HG03135 (cell line): ENCODE measurements around the gene PIK3AP1.

Experiments
- ATAC-seq: cut with Tn5 transposase; IDR thresholded peaks from one replicate; pipeline ENCODE4 v1.9.1; 2021; ENCODE audit warnings: mild to moderate bottlenecking, moderate library complexity; ENCODE audit not compliant: unreplicated experiment

The PIK3AP1 gene

DNA sequence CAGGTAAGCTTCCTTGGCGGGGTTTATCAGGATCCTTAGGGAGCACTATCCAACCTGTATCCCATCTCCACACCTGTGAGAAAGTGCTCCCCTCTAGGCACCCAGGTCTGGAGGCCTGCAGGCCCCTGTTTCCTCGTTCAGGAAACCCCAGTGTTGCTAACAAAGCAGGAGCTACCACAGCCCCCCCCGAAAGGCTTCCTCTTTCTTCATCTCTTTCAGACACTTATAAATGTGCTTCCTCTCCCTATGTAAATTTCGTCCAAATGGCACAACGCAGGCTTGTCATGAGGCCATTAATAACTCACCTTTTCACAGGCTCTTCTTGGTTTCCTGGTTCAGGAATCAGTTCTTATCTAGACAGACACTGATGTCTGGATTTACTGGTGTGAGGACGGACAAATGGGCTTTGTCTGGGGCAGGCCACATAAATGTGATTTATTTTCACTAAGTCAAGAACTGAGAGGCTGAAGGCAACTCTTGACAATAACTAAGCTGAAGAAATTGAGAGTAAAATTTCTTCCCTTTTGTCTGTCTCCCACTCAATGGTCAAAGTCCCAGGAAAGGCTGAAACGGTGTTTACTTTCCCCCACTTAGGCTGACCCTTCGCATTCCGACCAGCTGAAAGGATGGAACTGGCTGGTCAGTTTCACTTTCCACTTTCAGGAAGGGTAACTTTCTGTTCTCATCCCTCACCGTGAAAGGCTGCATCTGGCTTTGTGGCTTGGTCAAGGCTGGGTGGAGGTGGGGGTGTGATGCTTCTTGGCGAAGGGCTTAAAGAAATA lies 46.8 kb downstream of the PIK3AP1 start:
- ATAC-seq, result peak; percentile 56

DNA sequence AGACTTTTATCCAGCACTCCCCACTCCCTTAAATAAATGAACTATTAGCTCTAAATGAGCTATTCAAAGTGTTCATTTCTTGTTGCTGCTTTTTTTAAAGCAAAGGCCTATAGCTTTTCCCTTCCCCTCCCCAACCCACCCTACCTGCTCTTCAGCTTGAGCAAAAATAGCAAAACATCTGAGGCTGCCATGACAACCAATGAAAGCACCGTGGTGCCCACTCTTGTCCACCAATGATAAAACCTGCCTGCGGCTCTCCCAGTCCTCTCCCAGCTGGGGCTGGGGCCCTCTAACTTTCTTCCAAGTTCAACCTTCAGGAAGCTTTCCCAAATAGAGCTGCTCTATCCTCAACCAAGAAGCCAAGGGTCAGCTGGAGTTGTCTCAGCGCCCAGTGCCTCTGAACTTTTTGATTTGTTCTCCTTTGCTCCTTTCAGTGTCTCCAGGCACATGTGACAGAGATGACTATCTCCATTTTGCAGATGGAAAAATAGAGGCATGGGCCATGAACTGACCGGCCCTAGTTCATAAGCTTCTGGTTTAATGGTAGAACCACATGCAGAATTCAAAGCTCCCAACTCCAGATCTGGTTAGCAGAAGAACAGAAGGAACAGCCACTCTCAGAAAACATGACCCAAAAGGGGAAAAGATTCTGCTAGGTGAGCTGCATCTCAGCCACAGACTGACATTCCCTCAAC lies 47.7 kb downstream of the PIK3AP1 start:
- ATAC-seq, result no peak

DNA sequence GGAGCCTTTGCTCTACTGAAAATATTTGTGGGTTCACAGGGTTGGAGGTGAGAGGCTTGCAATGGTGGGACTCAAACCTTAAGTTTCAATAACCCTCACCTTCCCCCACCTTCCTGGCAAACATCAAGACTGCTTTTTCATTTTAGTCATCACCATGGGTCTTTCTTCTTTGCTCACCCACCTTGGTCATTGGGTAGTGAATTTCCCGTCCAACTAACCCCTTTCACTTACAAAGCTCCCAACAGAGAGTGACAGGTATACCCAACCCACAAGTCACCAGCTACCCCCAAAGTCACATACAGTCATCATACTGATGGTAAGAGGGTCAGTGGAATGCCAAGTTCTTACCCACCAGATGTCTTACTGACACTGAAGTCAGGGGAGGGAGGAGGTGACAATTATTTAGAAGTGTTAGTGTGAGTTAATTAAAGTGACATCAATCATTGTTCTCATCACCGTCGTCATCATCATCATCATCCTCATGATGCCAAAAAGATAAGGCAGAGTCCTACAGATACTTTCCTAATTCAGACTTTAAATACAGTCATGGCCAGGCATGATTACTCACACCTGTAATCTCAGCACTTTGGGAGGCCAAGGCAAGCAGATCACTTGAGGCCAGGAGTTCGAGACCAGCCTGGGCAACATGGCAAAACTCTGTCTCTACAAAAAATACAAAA lies 49.0 kb downstream of the PIK3AP1 start:
- ATAC-seq, result no peak

DNA sequence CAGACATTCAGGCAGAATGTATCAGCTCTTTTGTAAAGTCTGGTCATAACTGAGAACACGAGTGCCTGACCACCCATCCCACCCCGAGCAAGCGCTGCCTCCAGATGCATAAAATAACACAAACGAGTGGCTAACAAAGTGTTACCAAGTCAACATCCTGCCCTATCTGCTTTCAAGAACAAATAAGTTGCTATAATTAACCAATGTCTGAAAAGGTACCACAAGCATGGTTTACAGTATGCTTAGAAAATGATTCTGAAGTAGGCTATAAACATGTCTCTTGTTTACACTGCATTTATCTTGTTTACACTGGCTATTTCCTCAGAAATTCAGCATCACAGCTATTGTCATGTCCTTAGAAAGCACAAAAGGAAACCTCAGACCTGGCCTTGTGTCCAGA lies 49.5 kb downstream of the PIK3AP1 start:
- no peak for ATAC-seq

DNA sequence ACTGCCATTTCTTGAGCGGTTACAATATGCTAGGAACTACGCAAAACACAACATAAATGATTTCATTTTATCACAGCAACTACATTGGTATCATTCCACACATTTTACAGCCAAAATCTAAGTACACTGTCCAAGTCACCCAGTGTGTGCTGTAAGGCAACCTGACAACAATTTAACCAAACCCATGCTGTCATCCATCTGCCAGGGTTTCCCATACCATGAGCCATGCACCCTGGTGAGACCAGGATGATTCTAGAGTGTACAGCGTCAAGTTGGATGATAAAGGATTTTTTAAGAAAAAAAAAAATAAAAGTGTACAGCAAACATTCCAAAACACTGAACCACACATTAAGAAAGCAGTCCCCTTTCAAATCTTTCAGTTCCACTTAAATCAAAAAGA lies 52.9 kb downstream of the PIK3AP1 start:
- ATAC-seq, result no peak

DNA sequence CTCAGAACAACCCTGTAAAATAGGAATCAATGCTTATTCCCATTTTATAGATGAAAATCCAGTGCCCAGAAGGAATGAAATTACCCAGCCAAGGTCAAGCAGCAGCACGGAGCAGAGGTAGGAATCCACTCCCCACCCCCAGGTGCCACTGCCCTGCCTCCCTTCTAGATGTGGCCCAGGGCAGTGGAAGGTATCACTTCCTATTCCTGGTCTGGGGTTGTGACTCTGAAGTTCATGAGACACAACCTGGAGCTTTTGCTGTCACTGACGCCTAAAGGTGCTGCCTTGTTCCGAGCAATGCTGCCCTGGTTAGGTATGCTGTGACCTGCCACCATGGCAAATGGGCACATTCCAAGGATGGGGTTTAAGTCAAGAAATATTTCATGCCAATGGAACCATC lies 53.6 kb downstream of the PIK3AP1 start:
- no peak for ATAC-seq

DNA sequence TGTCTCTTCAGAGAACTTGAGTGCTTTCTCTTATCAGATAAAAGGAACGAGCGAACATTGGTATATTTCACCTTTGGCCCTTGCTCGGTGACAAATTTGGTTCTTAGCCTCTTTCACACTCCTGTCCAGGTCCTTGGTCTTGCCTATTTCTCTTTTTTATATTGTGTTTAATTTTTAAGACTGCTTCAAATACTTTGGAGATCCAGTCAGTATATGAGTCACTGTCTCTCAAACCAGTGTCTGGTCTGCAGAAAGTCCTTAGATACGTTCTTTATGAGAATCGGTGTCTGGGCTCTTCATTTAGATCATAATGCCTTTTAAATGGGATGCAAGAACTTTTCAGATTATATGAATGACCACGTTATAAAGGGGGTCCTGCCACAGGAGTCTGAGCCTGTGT lies 55.0 kb downstream of the PIK3AP1 start:
- ATAC-seq, result no peak

DNA sequence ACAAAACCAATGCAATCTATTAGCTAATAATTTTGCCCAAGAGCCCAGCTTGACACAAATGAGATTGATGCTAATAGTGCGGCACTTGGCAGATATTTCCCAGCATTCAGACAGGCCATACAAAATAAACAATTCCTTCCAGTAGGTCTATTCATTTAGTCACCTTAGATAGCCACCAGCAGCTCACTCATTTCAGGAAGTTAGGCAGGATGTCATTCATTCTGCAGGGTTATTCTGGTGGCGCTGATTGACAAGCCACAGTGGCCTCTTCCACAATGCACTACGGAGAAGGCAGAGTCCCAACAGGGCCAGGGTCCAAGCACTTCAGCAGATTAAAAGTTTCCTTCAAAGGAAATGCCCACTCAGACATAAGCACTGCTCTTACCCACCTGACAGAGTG lies 55.8 kb downstream of the PIK3AP1 start:
- no peak for ATAC-seq

DNA sequence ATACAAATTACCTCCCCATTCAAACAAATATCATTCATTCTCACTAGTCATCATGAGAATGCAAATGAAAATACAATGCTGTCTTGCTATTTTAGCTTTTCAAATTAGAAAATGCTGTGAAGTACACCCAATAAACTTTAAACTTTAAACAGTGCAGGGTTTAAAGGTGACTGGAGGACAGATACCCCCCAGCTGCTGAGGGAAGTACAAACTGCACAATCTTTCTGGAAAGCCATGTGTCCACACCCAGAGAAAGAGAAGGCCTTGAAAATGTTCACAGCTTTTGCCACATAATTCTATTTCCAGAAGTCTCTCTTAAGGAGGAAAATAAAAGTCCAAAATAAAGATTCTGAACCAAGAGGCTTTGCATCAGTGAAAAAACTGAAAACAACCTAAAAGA lies 56.5 kb downstream of the PIK3AP1 start:
- ATAC-seq, result no peak

DNA sequence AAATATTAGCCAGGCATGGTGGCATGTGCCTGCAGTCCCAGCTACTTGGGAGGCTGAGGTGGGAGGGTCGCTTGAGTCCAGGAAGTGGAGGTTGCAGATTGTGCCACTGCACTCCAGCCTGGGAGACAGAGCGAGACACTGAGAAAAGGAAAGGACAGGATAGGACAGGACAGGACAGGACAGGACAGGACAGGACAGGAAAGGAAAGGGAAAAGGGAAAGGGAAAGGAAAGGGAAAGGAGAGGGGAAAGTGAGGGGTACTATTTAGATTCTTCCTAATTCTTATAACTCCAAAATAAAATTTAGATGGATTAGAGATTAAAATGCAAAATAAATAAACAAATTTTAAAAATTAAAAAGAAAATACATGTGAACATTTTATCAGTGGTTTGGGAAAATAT lies 58.7 kb downstream of the PIK3AP1 start:
- ATAC-seq, result no peak

DNA sequence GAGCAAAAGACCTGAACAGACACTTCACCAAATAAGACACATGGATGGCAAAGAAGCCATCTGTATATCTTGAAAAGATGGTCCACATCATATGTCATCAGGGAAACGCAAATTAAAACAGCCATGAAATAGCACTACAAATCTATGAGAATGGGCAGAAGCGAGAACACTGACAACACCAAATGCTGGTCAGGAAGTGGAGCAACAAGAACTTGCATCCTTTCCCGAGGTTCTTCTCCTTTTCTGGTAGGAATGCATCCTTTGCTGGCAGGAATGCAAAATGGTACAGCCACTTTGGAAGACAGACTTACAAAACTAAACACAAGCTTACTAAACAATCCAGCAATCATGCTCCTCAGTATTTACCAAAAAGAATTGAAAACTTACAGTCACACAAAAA lies 60.0 kb downstream of the PIK3AP1 start:
- no peak for ATAC-seq

DNA sequence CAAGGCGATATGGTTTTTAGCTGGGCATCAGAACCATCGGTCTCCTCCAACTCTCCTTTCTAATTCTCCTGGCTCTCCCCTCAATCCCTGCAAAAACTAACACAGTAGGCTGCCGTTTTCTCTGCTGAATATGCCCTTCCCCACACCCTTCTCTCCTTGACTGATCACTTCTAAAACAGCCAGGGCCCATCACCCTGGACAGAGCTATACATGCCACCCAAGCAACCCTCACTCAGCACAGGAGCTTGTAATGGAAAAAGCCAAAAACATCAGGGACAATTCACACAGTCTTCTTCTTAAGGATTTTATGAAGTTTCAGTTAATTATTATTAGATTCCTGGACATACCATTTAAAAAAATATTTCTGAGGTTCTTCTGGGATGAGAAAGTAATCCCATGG lies 61.5 kb downstream of the PIK3AP1 start:
- no peak for ATAC-seq

DNA sequence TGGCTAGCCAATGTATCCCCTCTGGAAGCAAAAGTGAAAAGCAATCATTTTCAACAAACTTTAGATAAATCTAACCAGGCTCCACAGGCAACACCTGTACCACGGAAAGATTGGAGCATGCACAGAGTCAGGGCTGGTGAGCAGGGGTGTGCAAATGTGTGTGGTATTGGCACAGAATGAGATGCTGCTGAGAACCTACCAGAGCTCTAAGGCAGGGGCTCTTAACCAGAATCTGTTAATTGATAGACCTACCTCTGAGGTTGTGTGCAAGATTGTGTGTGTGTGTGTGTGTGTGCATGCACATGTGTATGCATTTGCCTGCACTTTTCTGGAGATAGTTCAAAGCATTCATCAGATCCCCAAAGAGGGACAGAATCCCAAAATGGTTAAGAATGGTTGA lies 62.9 kb downstream of the PIK3AP1 start:
- ATAC-seq, result no peak

DNA sequence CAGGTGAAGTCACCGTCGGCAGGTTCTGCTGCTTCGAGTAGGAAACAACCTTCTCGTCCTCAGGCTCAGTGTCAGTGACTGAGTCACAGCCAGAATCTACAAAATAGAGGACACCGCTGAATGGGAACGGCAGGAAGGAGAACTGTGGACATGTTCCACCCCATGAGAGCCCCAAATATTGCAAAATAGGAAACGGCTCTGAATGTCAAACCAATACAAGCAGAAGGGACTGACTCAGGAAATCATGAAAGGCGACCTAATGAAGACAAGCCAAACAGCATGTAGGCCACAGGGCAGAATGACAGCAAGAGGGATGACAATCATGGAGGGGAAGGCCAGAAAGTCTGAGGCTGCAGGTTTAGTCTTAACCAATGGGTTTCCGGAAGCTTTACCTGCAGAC lies 63.5 kb downstream of the PIK3AP1 start:
- no peak for ATAC-seq

DNA sequence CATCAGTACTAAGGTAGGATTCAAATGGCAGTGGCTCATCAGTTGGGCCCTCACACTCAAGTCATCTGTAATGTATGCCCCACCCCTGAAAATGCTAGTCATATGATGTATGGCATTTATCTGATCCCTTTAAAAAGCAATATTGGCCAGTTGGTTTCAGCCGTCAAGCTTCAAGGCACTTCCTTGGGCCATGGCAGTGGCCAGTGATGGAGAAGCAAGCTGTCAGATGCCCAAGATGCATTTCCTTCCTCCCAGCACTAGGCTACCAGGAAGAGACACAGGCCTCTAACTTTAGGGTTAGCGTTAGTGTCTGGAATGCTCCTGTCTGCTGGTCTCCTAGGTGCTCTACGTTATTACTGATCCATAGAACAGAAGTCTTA lies 64.1 kb downstream of the PIK3AP1 start:
- ATAC-seq, result no peak

DNA sequence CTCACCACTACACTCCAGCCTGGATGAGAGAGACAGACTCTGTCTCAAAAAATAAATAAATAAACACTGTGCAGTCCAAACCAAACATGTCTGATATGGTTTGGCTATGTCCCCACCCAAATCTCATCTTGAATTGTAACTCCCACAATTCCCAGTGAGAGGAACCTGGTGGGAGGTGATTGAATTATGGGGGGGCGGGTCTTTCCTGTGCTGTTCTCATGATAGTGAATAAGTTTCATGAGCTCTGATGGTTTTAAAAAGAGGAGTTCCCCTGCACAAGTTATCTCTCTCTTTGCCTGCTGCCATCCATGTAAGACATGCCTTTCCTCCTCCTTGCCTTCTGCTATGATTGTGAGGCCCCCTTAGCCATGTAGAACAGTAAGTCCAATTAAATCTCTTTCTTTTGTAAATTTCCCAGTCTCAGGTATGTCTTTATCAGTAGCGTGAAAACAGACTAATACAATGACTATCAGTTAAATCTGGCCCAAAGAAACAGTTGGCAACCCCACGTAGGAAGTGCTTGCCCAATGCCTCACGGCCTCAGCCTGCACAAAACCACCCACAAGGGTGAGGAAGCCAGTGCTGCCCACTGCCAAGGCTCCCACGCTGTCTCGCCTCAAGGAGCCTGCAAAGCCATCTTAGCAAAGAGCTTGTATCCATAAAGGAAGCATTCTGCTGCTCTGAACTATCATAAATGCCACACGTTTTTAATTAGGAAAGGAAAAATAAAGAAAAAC lies 64.7 kb downstream of the PIK3AP1 start:
- ATAC-seq, result no peak

DNA sequence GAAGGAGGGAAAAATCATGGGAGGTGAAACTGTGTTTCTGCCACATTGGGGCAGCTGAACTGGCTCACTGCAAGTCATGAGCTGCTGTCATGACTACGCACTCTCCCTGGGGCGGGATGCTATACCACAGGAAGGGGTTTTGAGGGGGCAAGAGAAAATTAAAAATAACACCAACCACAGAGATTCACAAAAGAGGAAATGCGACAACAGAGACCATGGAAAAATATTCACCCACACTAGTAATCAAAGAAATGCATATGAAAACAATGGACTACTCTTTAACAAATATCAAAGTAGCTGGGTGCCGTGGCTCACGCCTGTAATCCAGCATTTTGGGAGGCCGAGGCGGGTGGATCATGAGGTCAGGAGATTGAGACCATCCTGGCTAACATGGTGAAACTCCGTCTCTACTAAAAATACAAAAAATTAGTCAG lies 68.3 kb downstream of the PIK3AP1 start:
- peak; percentile 77 for ATAC-seq

DNA sequence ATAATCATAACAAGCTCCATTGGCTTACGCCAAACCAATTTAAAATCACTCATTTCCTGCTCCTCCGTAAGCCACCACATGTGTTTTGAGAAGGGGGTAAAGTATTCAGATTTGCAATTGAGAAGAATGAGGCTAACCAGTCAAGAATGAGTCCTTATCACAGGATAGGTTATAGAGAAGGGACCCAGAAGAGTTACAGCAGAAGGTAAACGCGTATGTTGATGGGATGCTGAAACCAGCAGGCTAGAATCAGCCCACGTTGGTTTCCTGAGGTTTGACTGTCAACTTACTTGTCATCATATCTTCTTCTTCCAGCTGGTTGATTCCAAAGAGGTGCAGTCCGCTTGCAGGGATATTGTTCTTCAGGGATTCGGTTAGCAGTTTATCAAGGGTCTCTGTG lies 69.4 kb downstream of the PIK3AP1 start:
- ATAC-seq, result no peak

DNA sequence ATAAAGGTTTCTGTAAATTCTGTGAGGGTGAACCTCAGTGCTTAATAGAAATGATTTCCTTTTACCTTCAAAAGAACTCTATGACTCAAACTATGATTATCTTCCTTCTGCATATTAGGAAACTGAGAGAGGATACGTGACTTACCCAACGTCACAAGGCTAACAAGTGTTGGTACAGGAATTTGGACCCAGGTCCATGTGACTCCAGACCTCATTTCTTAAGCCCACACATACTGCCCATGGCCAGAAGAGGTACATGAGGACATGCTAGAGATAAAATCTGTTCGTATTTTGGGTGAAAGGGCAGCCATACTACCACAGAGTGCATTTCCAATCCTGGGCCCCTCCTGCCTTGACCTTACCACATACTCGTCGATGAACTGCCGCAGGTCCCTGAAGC lies 72.0 kb downstream of the PIK3AP1 start:
- ATAC-seq, result no peak

DNA sequence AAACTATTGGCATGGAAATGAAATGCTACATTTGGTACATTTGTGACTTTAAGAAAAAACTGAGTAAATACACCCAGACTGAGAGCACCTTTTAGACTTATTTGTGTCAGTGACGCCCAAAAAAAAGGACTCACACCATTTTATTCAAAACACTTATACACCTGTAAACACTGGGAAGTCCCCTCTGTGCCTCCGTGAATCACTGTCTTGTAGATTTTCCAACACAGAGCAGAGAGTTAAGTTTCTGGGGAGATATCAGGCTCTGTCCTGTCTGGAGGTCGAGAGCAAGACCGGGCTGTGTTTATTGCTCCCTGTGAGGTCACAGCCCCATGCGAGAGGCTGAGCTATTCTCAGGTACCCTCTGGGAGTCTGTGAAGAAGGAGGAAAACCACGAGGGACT lies 72.8 kb downstream of the PIK3AP1 start:
- ATAC-seq, result no peak

DNA sequence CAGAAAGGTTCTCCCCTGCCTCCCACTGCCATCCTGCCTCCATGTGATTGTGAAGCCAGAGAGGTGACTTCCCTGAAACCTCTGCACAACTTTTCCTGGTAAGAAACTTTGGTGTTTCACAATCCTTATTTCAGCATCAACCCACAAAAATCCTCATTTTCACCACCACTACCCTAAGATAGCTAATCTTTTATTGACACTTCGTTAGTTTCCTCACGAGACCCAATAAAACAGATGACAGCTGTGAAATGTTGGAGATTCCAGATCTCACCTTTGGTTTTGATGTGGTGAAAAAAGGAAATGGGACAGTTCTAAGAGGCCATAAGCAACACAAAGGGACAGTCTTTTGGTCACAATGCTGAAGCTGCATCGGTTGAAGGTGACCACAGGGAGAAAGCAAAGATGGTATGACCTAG lies 73.6 kb downstream of the PIK3AP1 start:
- ATAC-seq, result no peak
